Neural cell (in vitro differentiated cells): ENCODE data around the gene BICRA.

Experiments used
- EP300 ChIP-seq: fragments of 450-650 bp; conservative IDR thresholded peaks from 2 replicates; pipeline ENCODE4 v1.6.1; 2014; ENCODE audit warnings: antibody characterized with exemption, mild to moderate bottlenecking, moderate library complexity; ENCODE audit not compliant: poor library complexity, severe bottlenecking
- EZH2 ChIP-seq: fragments of 200-600, 300-800 bp; shearing (Covaris generic), sonication (generic); IDR thresholded peaks from 2 replicates; pipeline ENCODE4 v1.6.1; 2014; ENCODE audit warnings: antibody characterized with exemption, low read length, borderline replicate concordance, mild to moderate bottlenecking; ENCODE audit not compliant: insufficient read depth, poor library complexity, severe bottlenecking
- MXI1 ChIP-seq: fragments of 450-650 bp; conservative IDR thresholded peaks from 2 replicates; pipeline ENCODE4 v1.6.1; 2014; ENCODE audit warnings: antibody characterized with exemption, mild to moderate bottlenecking; ENCODE audit not compliant: poor library complexity, severe bottlenecking
- POLR2AphosphoS5 ChIP-seq: IDR thresholded peaks from 2 replicates; pipeline ENCODE4 v1.6.1; 2012
- RAD21 ChIP-seq: fragments of 450-650 bp; conservative IDR thresholded peaks from 2 replicates; pipeline ENCODE4 v1.6.1; 2014; ENCODE audit warnings: antibody characterized with exemption, mild to moderate bottlenecking, moderate library complexity
- SMC3 ChIP-seq: fragments of 450-650 bp; conservative IDR thresholded peaks from 2 replicates; pipeline ENCODE4 v1.6.1; 2014; ENCODE audit warnings: antibody characterized with exemption, mild to moderate bottlenecking, moderate library complexity; ENCODE audit not compliant: poor library complexity
- TAF1 ChIP-seq: IDR thresholded peaks from 2 replicates; pipeline ENCODE4 v1.6.1; 2012; ENCODE audit warnings: low read depth
- TF ChIP-seq, protein P1 (sequence below): fragments of 450-650 bp; IDR thresholded peaks from 2 replicates; pipeline ENCODE4 v1.5.1; 2014; ENCODE audit warnings: antibody characterized with exemption, mild to moderate bottlenecking, moderate library complexity; ENCODE audit not compliant: poor library complexity, severe bottlenecking
- TF ChIP-seq, protein P2 (sequence below): IDR thresholded peaks from 2 replicates; pipeline ENCODE4 v1.6.1; 2012; ENCODE audit warnings: borderline replicate concordance

DNA sequence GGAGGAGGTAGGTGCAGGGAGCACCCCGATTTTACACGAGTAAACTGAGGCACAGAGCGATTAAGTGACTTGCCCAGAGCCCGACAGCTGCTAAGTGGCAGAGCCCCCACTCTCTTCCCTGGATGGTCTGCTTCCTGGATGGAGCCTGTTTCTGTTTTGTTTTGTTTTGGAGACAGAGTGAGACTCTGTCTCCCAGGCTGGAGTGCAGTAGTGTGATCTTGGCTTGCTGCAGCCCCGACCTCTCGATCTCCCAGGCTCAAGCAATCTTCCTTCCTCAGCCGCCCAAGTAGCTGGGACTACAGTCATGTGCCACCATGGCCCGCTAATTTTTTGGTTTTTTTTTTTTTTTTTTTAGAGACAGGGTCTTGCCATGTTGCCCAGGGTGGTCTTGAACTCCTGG lies 17.3 kb downstream of the BICRA start:
- TF ChIP-seq, protein P1, sequence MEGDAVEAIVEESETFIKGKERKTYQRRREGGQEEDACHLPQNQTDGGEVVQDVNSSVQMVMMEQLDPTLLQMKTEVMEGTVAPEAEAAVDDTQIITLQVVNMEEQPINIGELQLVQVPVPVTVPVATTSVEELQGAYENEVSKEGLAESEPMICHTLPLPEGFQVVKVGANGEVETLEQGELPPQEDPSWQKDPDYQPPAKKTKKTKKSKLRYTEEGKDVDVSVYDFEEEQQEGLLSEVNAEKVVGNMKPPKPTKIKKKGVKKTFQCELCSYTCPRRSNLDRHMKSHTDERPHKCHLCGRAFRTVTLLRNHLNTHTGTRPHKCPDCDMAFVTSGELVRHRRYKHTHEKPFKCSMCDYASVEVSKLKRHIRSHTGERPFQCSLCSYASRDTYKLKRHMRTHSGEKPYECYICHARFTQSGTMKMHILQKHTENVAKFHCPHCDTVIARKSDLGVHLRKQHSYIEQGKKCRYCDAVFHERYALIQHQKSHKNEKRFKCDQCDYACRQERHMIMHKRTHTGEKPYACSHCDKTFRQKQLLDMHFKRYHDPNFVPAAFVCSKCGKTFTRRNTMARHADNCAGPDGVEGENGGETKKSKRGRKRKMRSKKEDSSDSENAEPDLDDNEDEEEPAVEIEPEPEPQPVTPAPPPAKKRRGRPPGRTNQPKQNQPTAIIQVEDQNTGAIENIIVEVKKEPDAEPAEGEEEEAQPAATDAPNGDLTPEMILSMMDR, result no peak
- TF ChIP-seq EZH2 (no peak), POLR2AphosphoS5 (no peak), EP300 (no peak), TAF1 (no peak), RAD21 (no peak), SMC3 (no peak), MXI1 (no peak)
- TF ChIP-seq, protein P2, sequence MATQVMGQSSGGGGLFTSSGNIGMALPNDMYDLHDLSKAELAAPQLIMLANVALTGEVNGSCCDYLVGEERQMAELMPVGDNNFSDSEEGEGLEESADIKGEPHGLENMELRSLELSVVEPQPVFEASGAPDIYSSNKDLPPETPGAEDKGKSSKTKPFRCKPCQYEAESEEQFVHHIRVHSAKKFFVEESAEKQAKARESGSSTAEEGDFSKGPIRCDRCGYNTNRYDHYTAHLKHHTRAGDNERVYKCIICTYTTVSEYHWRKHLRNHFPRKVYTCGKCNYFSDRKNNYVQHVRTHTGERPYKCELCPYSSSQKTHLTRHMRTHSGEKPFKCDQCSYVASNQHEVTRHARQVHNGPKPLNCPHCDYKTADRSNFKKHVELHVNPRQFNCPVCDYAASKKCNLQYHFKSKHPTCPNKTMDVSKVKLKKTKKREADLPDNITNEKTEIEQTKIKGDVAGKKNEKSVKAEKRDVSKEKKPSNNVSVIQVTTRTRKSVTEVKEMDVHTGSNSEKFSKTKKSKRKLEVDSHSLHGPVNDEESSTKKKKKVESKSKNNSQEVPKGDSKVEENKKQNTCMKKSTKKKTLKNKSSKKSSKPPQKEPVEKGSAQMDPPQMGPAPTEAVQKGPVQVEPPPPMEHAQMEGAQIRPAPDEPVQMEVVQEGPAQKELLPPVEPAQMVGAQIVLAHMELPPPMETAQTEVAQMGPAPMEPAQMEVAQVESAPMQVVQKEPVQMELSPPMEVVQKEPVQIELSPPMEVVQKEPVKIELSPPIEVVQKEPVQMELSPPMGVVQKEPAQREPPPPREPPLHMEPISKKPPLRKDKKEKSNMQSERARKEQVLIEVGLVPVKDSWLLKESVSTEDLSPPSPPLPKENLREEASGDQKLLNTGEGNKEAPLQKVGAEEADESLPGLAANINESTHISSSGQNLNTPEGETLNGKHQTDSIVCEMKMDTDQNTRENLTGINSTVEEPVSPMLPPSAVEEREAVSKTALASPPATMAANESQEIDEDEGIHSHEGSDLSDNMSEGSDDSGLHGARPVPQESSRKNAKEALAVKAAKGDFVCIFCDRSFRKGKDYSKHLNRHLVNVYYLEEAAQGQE, result no peak
